Left lung (tissue), 10 donors: ENCODE results near the gene HYAL3. TPM values are rescaled to one million over a fixed set of nuclear protein-coding genes. Genes with fewer than 3 reads are reported as not detected.

ENCODE experiments used
- ATAC-seq: fragments of 200-7000 bp; cut with Tn5 transposase; one replicate; pipeline ENCODE4 v1.9.1; 2020; ENCODE audit warnings: moderate library complexity
- DNase-seq, 4 donors: peaks; one replicate each; pipeline ENCODE4 v3.0.0-alpha.2; 2013 to 2020
- H3K27ac ChIP-seq, 2 donors: fragments of 200-600 bp; sonication (generic) in 1 of 2; one replicate each; pipeline versions ENCODE4 v1.5.0 to v1.8.0; 2020 to 2021
- H3K27me3 ChIP-seq, 2 donors: fragments of 200-600 bp; sonication (generic) in 1 of 2; one replicate each; pipeline versions ENCODE4 v1.5.0 to v1.8.0; 2020 to 2021
- H3K36me3 ChIP-seq, 2 donors: fragments of 200-600 bp; sonication (generic) in 1 of 2; one replicate each; pipeline versions ENCODE4 v1.5.0 to v1.8.0; 2020 to 2021
- H3K4me1 ChIP-seq, 2 donors: fragments of 200-600 bp; one replicate each; pipeline ENCODE4 v1.8.0; 2021
- H3K4me3 ChIP-seq, 2 donors: fragments of 200-600 bp; sonication (generic) in 1 of 2; one replicate each; pipeline versions ENCODE4 v1.5.0 to v1.8.0; 2020 to 2021; ENCODE audit warnings: mild to moderate bottlenecking in 1 of 2
- H3K9me3 ChIP-seq, 2 donors: fragments of 200-600 bp; sonication (generic) in 1 of 2; one replicate each; pipeline versions ENCODE4 v1.5.0 to v1.8.0; 2020 to 2021
- CTCF ChIP-seq, 2 donors: fragments of 200-600 bp; sonication (generic) in 1 of 2; IDR thresholded peaks; one replicate each; pipeline versions ENCODE4 v1.5.0 to v1.8.0; 2021; ENCODE audit warnings: antibody characterized with exemption in 2 of 2
- intact Hi-C, 2 donors: fragments of 100-400 bp; cut with DNase I; formaldehyde crosslinking; loops; one replicate each; pipeline versions ENCODE4 v1.11.2 to v1.14.2; 2022
- polyA plus RNA-seq, 6 donors: library from polyadenylated mRNA; unstranded; fragments of 120-200 nt; gene quantifications; one replicate each; pipeline ENCODE4 v1.2.1, GENCODE V29; 2013; ENCODE audit not compliant: insufficient read length in 6 of 6
- total RNA-seq, 2 donors: library from RNA; stranded (reverse); fragmentation: NEBNext Ultra II Directional; extraction: Animal tissue kit (Norgen Biotek cat#: 25700); gene quantifications; one replicate each; pipeline ENCODE4 v1.2.1, GENCODE V29; 2021
- donor health status: DM: no; HTN: yes; CAD: no.
- donor health status: DM: no; HTN: no; CAD: no.

The HYAL3 gene
- total and polyA plus RNA-seq, 8 donors, result 2.3 to 5.2 (median 4.3) TPM

GRCh38 chr3:50337175-50337861 lies 38.1 kb upstream of the HYAL3 start:
- peaks cover 36 to 89% of the 10 kb centered on the region in 2 donors for H3K4me1 ChIP-seq

GRCh38 chr3:50336452-50337174 lies 37.4 kb upstream of the HYAL3 start:
- H3K27ac ChIP-seq, result peak overlapping the region; percentile 94 to 98

More at GRCh38 chr3:50337175-50337861, 38.1 kb upstream of the HYAL3 start:
- Histone ChIP-seq H3K9me3 (no peaks in the 10 kb centered on the region), H3K4me3 (peak overlapping the region; percentile 51 to 81), H3K36me3 (peaks cover 0 to 12% of the 10 kb centered on the region in 2 donors), H3K27ac (peak overlapping the region; percentile 94 to 98), H3K27me3 (no peaks in the 10 kb centered on the region)
- TF ChIP-seq CTCF (IDR thresholded peaks at IDR 0.05), result no peak
- intact Hi-C loops, result no loop called here
- DNase-seq (peak; percentile 97 to 100 (median 100)), ATAC-seq (peak; percentile 86)

GRCh38 chr3:50334339-50335075 lies 35.3 kb upstream of the HYAL3 start:
- intact Hi-C loops, result no loop called here

More at GRCh38 chr3:50336452-50337174, 37.4 kb upstream of the HYAL3 start:
- H3K4me1 ChIP-seq, result peaks cover 35 to 92% of the 10 kb centered on the region in 2 donors
- no peaks in the 10 kb centered on the region for H3K27me3 ChIP-seq
- H3K36me3 ChIP-seq, result peaks cover 0 to 19% of the 10 kb centered on the region in 2 donors
- intact Hi-C loops, result no loop called here
- H3K4me3 ChIP-seq, result peak overlapping the region; percentile 51 to 81
- ATAC-seq (peak; percentile 21), DNase-seq (no peak)
- no peak for TF ChIP-seq CTCF (IDR thresholded peaks at IDR 0.05)
- no peaks in the 10 kb centered on the region for H3K9me3 ChIP-seq

GRCh38 chr3:50333744-50334328 lies 34.6 kb upstream of the HYAL3 start:
- Histone ChIP-seq H3K36me3 (peaks cover 0 to 46% of the 10 kb centered on the region in 2 donors), H3K27me3 (no peaks in the 10 kb centered on the region), H3K4me3 (peak overlapping the region in 1 of 2 donors; percentile 81), H3K9me3 (no peaks in the 10 kb centered on the region), H3K4me1 (peaks cover 23 to 65% of the 10 kb centered on the region in 2 donors), H3K27ac (peak overlapping the region; percentile 94 to 98)
- intact Hi-C loops, result no loop called here
- peak in 1 of 4 donors; percentile 40 for DNase-seq
- ATAC-seq, result no peak
- no peak for TF ChIP-seq CTCF (IDR thresholded peaks at IDR 0.05)

More at GRCh38 chr3:50334339-50335075, 35.3 kb upstream of the HYAL3 start:
- Histone ChIP-seq H3K27ac (peak overlapping the region; percentile 94 to 98), H3K27me3 (no peaks in the 10 kb centered on the region), H3K9me3 (no peaks in the 10 kb centered on the region), H3K4me3 (peak overlapping the region in 1 of 2 donors; percentile 81), H3K4me1 (peaks cover 23 to 71% of the 10 kb centered on the region in 2 donors), H3K36me3 (peaks cover 0 to 40% of the 10 kb centered on the region in 2 donors)
- no peak for DNase-seq
- no peak for ATAC-seq
- TF ChIP-seq CTCF (IDR thresholded peaks at IDR 0.05), result no peak
